Keratinocyte (primary cell): ENCODE data around the gene CTNNA2. TPM values are rescaled to one million over a fixed set of nuclear protein-coding genes. Genes with fewer than 3 reads are reported as not detected.

ENCODE experiments used
- DNase-seq: peaks from one replicate; pipeline ENCODE4 v3.0.0-alpha.2; 2011; ENCODE audit warnings: low read depth, missing footprints, low spot score
- FAIRE-seq: peaks from 2 replicates; lab custom pipeline; 2011; peaks lifted over from hg19 to GRCh38; lab: Jason Lieb, UNC
- H2AFZ ChIP-seq: 2 replicates; pipeline ENCODE4 v1.6.0; 2012; ENCODE audit warnings: low read length, control low read depth, inconsistent platforms; ENCODE audit not compliant: control insufficient read depth
- H3K27ac ChIP-seq: 2 replicates; pipeline ENCODE4 v1.5.1; 2011; ENCODE audit warnings: low read length; ENCODE audit not compliant: control insufficient read depth, insufficient read depth
- H3K27me3 ChIP-seq: 3 replicates; pipeline ENCODE4 v1.6.0; 2011; ENCODE audit warnings: low read length; ENCODE audit not compliant: control insufficient read depth, insufficient read depth; ENCODE audit errors: extremely low read depth
- H3K36me3 ChIP-seq, 2 experiments: 2 replicates in 1 of 2; 3 replicates in 1 of 2; pipeline ENCODE4 v1.5.1; 2011; ENCODE audit warnings: low read length in 2 of 2, mild to moderate bottlenecking in 1 of 2; ENCODE audit not compliant: control insufficient read depth in 2 of 2, insufficient read depth in 2 of 2; ENCODE audit errors: extremely low read depth in 1 of 2
- H3K4me1 ChIP-seq: 3 replicates; pipeline ENCODE4 v1.5.1; 2011; ENCODE audit warnings: low read length; ENCODE audit not compliant: control insufficient read depth, insufficient read depth; ENCODE audit errors: extremely low read depth
- H3K4me2 ChIP-seq: 3 replicates; pipeline ENCODE4 v1.6.0; 2011; ENCODE audit warnings: low read depth, low read length; ENCODE audit not compliant: control insufficient read depth, insufficient read depth; ENCODE audit errors: extremely low read depth
- H3K4me3 ChIP-seq, 3 experiments: fragments of 200-600 bp in 1 of 3; sonication (generic) in 1 of 3; 2 replicates in 2 of 3; 3 replicates in 1 of 3; pipeline ENCODE4 v1.5.1; 2011 to 2016; ENCODE audit warnings: low read length in 3 of 3, mild to moderate bottlenecking in 3 of 3, control low read depth in 2 of 3, inconsistent platforms in 1 of 3, low read depth in 1 of 3, mixed read lengths in 1 of 3, mixed run types in 1 of 3, moderate library complexity in 1 of 3; ENCODE audit not compliant: control insufficient read depth in 2 of 3, insufficient read depth in 2 of 3; ENCODE audit errors: extremely low read depth in 1 of 3
- H3K79me2 ChIP-seq: 2 replicates; pipeline ENCODE4 v1.6.0; 2012; ENCODE audit warnings: low read length; ENCODE audit not compliant: control insufficient read depth, insufficient read depth
- H3K9ac ChIP-seq: 3 replicates; pipeline ENCODE4 v1.6.0; 2011; ENCODE audit warnings: low read length; ENCODE audit not compliant: control insufficient read depth, insufficient read depth; ENCODE audit errors: extremely low read depth
- H3K9me1 ChIP-seq: 3 replicates; pipeline ENCODE4 v1.6.0; 2011; ENCODE audit warnings: low read length; ENCODE audit not compliant: control insufficient read depth, insufficient read depth; ENCODE audit errors: extremely low read depth
- H3K9me3 ChIP-seq: 2 replicates; pipeline ENCODE4 v1.5.1; 2012; ENCODE audit warnings: low read depth, low read length; ENCODE audit not compliant: control insufficient read depth
- H4K20me1 ChIP-seq: 3 replicates; pipeline ENCODE4 v1.6.0; 2011; ENCODE audit warnings: low read length; ENCODE audit not compliant: control insufficient read depth, insufficient read depth; ENCODE audit errors: extremely low read depth
- EZH2 ChIP-seq: IDR thresholded peaks from one replicate; pipeline ENCODE4 v1.6.1; 2012; ENCODE audit warnings: inconsistent platforms, mild to moderate bottlenecking, low read length, moderate library complexity
- dilution Hi-C: fragments of 300-500 bp; cut with MboI; formaldehyde crosslinking; loops from one replicate; pipeline ENCODE4 v1.7.0; 2020; ENCODE audit warnings: low sequenced_read_pairs; ENCODE audit not compliant: extremely low pct_ligation_motif_present
- polyA plus RNA-seq, 5 experiments: library from polyadenylated mRNA; depleted of rRNA in 3 of 5; stranded (reverse) in 3 of 5; stranded (forward) in 1 of 5; unstranded in 1 of 5; fragments of >200 nt; gene quantifications; 1 replicate in 1 of 5; 2 replicates in 3 of 5; 3 replicates in 1 of 5; pipeline versions ENCODE4 v1.2.1 to v1.2.3, GENCODE V29; 2011 to 2012; ENCODE audit warnings: missing spikeins in 2 of 5, low read depth in 1 of 5, low replicate concordance in 1 of 5
- TF ChIP-seq, protein P1 (sequence below), 3 experiments: IDR thresholded peaks in 1 of 3; conservative IDR thresholded peaks in 1 of 3; optimal IDR thresholded peaks in 1 of 3; 2 replicates in 2 of 3; 3 replicates in 1 of 3; pipeline versions ENCODE3 to v1.5.1; 2011; ENCODE audit warnings: low read length in 3 of 3, mild to moderate bottlenecking in 3 of 3, moderate library complexity in 2 of 3, control low read depth in 1 of 3, inconsistent platforms in 1 of 3; ENCODE audit not compliant: insufficient read depth in 2 of 3; ENCODE audit errors: extremely low read depth in 1 of 3

The CTNNA2 gene
- polyA plus RNA-seq, 1 donor (not counting 4 experiments of a cell fraction or from before 2014, with no cell fraction given), result not detected

DNA sequence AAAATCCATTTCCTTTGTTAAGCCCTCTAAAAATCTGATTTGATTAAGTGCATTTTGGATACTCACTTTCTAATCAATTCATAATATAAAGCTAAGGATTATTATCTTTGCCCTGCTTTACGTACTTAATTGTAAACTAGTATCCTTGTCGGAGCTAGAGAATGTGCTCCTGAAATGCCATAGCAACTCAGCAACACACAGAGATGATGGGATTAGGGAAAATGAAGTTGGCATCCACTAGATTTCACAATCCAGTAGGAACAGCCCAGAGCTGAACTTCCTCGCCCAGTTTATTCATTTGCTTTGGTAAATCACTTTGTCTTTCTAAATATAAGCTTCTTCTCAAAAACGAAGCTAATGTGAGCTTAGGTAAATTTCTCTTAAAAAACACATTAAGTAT, 386.3 kb downstream of the CTNNA2 start:
- dilution Hi-C loops, result no loop called here
- H3K27ac ChIP-seq, result no peak overlapping the region
- no peak for FAIRE-seq

DNA sequence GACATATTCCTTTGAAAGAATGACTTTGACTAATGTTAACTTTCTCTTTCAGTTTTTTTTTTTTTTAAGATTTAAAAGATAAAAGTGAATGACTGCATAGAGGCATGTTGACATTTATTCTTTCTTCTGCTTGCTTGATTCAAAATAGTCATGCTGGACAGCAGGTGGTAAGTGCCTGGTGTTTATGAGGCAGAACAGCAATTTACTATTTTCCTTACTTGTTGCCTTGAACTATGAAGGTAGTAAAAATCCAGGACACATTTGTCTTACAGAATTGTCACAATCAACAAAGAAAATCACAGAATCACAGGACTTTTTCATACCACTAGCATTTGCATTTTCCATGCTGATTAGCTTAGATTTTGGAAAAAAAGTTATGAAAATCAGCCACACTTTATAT, 388.3 kb downstream of the CTNNA2 start:
- no peak overlapping the region for H3K27ac ChIP-seq
- no peak overlapping the region for H3K4me2 ChIP-seq
- FAIRE-seq, result no peak
- H3K9ac ChIP-seq, result no peak overlapping the region
- no peak overlapping the region for H2AFZ ChIP-seq
- H3K4me1 ChIP-seq, result no peaks in the 10 kb centered on the region
- H3K79me2 ChIP-seq, result no peaks in the 10 kb centered on the region
- H3K4me3 ChIP-seq, result no peak overlapping the region
- no peaks in the 10 kb centered on the region for H3K36me3 ChIP-seq
- no peak for DNase-seq
- H3K9me3 ChIP-seq, result peaks cover 2% of the 10 kb centered on the region
- H4K20me1 ChIP-seq, result no peaks in the 10 kb centered on the region
- TF ChIP-seq, protein P1, sequence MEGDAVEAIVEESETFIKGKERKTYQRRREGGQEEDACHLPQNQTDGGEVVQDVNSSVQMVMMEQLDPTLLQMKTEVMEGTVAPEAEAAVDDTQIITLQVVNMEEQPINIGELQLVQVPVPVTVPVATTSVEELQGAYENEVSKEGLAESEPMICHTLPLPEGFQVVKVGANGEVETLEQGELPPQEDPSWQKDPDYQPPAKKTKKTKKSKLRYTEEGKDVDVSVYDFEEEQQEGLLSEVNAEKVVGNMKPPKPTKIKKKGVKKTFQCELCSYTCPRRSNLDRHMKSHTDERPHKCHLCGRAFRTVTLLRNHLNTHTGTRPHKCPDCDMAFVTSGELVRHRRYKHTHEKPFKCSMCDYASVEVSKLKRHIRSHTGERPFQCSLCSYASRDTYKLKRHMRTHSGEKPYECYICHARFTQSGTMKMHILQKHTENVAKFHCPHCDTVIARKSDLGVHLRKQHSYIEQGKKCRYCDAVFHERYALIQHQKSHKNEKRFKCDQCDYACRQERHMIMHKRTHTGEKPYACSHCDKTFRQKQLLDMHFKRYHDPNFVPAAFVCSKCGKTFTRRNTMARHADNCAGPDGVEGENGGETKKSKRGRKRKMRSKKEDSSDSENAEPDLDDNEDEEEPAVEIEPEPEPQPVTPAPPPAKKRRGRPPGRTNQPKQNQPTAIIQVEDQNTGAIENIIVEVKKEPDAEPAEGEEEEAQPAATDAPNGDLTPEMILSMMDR (optimal IDR thresholded peaks at IDR 0.05 in 1 of 3, IDR thresholded peaks at IDR 0.05 in 1 of 3, conservative IDR thresholded peaks at IDR 0.05 in 1 of 3; ENCODE audit: extremely low read depth in 1 of 3, insufficient read depth in 2 of 3, low read length in 3 of 3), result no peak
- TF ChIP-seq EZH2, result no peak
- no peaks in the 10 kb centered on the region for H3K27me3 ChIP-seq
- dilution Hi-C loops, result no loop called here
- no peaks in the 10 kb centered on the region for H3K9me1 ChIP-seq

More for the DNA sequence above, 386.3 kb downstream of the CTNNA2 start:
- no peak for TF ChIP-seq EZH2
- TF ChIP-seq, protein P1 (optimal IDR thresholded peaks at IDR 0.05 in 1 of 3, IDR thresholded peaks at IDR 0.05 in 1 of 3, conservative IDR thresholded peaks at IDR 0.05 in 1 of 3; ENCODE audit: extremely low read depth in 1 of 3, insufficient read depth in 2 of 3, low read length in 3 of 3), result no peak
- H3K9me3 ChIP-seq, result no peaks in the 10 kb centered on the region
- no peak overlapping the region for H3K9ac ChIP-seq
- H3K4me2 ChIP-seq, result no peak overlapping the region
- no peak overlapping the region for H2AFZ ChIP-seq
- no peaks in the 10 kb centered on the region for H3K36me3 ChIP-seq
- no peaks in the 10 kb centered on the region for H3K79me2 ChIP-seq
- H3K9me1 ChIP-seq, result no peaks in the 10 kb centered on the region
- no peaks in the 10 kb centered on the region for H3K27me3 ChIP-seq
- DNase-seq, result no peak
- H3K4me1 ChIP-seq, result no peaks in the 10 kb centered on the region
- H4K20me1 ChIP-seq, result no peaks in the 10 kb centered on the region
- H3K4me3 ChIP-seq, result no peak overlapping the region
